PFSK-1 (cell line): ENCODE measurements around the gene R3HDML.

ENCODE experiments used
- POLR2AphosphoS5 ChIP-seq: IDR thresholded peaks from 2 replicates; pipeline ENCODE4 v1.6.1; 2012; ENCODE audit warnings: low read depth, mild to moderate bottlenecking, control low read depth, low read length, moderate library complexity
- SIN3A ChIP-seq: IDR thresholded peaks from 2 replicates; pipeline ENCODE4 v1.6.1; 2012; ENCODE audit warnings: mild to moderate bottlenecking, low read length, moderate library complexity, borderline replicate concordance; ENCODE audit not compliant: insufficient read depth
- TAF1 ChIP-seq: IDR thresholded peaks from 2 replicates; pipeline ENCODE4 v1.6.1; 2012; ENCODE audit warnings: low read length, control low read depth, borderline replicate concordance; ENCODE audit not compliant: insufficient read depth

DNA sequence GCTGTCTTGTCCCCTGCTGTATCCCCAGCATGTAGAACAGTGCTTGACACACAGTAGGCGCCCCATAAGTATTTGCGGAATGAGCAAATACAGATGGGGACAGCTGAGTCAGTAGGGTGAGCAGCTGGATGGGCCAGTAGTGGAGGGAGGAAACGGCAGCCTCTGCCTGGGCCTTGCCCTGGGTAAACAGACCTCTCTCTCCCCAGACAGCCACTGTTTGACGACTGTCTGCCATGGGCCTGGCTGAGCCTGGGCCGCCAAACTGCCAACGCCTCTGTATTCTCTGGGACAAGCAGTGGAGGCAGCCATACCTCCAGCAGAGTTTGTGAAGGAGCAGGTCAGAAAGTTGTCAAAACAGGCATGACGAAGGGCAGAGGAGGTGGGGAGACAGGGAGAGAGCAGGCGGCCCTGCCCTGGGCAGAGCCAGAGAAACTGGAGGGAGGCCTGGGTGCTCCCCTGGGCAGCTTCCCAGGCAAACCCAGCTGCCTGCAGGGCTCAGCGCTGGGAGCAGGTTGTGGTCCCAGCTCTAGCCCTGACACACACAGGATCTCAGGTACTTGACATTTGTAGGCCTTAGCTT is 33.9 kb downstream of the R3HDML start:
- no peak for TF ChIP-seq SIN3A
- TF ChIP-seq TAF1 = no peak
- TF ChIP-seq POLR2AphosphoS5 = no peak
